Measurements from ENCODE around the gene SRSF6. TPM values are rescaled to one million over a fixed set of nuclear protein-coding genes. Genes with fewer than 3 reads are reported as not detected.

Gene SRSF6
- total RNA-seq, 4 donors from 2014 or later = 18.8 to 29.8 (median 21.0) TPM

- no peak for ATAC-seq
- peaks cover 11 to 31% of the 10 kb centered on the region in 2 donors for H3K4me1 ChIP-seq
These were observed 5.2 kb downstream of the SRSF6 start for GRCh38 chr20:43462660-43463526.

DNA sequence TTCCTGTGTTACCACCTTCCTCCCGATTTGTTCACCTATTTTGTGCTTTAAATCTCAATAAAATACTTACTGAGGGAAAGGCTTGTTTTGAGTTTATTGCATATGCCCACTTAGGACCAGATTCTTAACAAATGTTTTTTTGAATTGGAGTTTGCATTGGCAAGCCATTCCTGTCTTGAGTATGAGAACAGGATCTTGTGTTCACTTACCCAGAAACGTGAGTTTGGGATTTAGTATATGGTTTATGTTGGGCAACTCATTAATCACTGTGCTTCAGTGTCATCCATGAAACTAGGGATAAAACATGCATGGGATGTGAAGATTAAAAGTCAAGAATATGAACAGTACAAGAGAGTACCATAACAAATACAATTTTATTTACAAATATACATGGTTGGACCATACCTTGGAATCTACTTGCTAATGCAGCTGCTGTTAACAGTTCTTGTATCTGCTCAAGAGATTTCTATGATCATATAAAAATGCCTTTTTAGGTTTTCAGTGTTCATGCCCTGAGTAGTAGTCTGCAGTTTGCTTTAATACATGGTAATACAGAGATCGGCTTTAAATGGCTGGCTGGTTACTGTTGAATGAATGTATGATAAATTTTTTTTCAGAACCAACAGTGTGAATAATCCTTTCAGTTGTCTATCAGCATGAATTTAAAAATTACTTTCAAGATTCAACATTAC is 6.0 kb downstream of the SRSF6 start:
- no peak for TF ChIP-seq POLR2A (IDR thresholded peaks at IDR 0.05)
- TF ChIP-seq, protein P1, sequence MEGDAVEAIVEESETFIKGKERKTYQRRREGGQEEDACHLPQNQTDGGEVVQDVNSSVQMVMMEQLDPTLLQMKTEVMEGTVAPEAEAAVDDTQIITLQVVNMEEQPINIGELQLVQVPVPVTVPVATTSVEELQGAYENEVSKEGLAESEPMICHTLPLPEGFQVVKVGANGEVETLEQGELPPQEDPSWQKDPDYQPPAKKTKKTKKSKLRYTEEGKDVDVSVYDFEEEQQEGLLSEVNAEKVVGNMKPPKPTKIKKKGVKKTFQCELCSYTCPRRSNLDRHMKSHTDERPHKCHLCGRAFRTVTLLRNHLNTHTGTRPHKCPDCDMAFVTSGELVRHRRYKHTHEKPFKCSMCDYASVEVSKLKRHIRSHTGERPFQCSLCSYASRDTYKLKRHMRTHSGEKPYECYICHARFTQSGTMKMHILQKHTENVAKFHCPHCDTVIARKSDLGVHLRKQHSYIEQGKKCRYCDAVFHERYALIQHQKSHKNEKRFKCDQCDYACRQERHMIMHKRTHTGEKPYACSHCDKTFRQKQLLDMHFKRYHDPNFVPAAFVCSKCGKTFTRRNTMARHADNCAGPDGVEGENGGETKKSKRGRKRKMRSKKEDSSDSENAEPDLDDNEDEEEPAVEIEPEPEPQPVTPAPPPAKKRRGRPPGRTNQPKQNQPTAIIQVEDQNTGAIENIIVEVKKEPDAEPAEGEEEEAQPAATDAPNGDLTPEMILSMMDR (IDR thresholded peaks at IDR 0.05 in 4 of 5, conservative IDR thresholded peaks at IDR 0.05 in 1 of 5) = no peak
- ATAC-seq (no peak), DNase-seq (no peak)
- in situ Hi-C loops (cut with MboI; ENCODE audit: low sequenced_read_pairs in 4 of 4) (loop anchor here in 1 of 4 donors (25.0 kb wide), 1 partner anchor 749 kb away; the partner anchor contains the start of gene OSER1), intact Hi-C loops (cut with DNase I; ENCODE audit: low total_unique reads) (no loop called here)
- no peaks in the 10 kb centered on the region for H3K27me3 ChIP-seq
- H3K4me3 ChIP-seq = no peak overlapping the region
- peaks cover 2 to 77% of the 10 kb centered on the region in 2 donors for H3K36me3 ChIP-seq
- H3K9me3 ChIP-seq = no peaks in the 10 kb centered on the region
- no peak overlapping the region for H3K27ac ChIP-seq
- peaks cover 11 to 30% of the 10 kb centered on the region in 2 donors for H3K4me1 ChIP-seq

More at GRCh38 chr20:43462660-43463526, 5.2 kb downstream of the SRSF6 start:
- H3K36me3 ChIP-seq = peaks cover 2 to 71% of the 10 kb centered on the region in 2 donors
- intact Hi-C loops (cut with DNase I; ENCODE audit: low total_unique reads) (no loop called here), in situ Hi-C loops (cut with MboI; ENCODE audit: low sequenced_read_pairs in 4 of 4) (loop anchor here in 1 of 4 donors (25.0 kb wide), 1 partner anchor 749 kb away; the partner anchor contains the start of gene OSER1)
- no peaks in the 10 kb centered on the region for H3K27me3 ChIP-seq
- TF ChIP-seq POLR2A (IDR thresholded peaks at IDR 0.05) = no peak
- TF ChIP-seq, protein P1 (IDR thresholded peaks at IDR 0.05 in 4 of 5, conservative IDR thresholded peaks at IDR 0.05 in 1 of 5) = no peak
- H3K9me3 ChIP-seq = no peaks in the 10 kb centered on the region
- no peak for DNase-seq
- H3K27ac ChIP-seq = no peak overlapping the region
- no peak overlapping the region for H3K4me3 ChIP-seq

GRCh38 chr20:43464219-43464790 is 6.6 kb downstream of the SRSF6 start:
- in situ Hi-C loops (cut with MboI; ENCODE audit: low sequenced_read_pairs in 4 of 4) (loop anchor here in 1 of 4 donors (25.0 kb wide), 1 partner anchor 748 kb away; the partner anchor contains the start of gene OSER1), intact Hi-C loops (cut with DNase I; ENCODE audit: low total_unique reads) (no loop called here)
- TF ChIP-seq, protein P1 (IDR thresholded peaks at IDR 0.05 in 4 of 5, conservative IDR thresholded peaks at IDR 0.05 in 1 of 5) = no peak
- no peak for TF ChIP-seq POLR2A (IDR thresholded peaks at IDR 0.05)
- no peak for ATAC-seq
- no peak overlapping the region for H3K4me3 ChIP-seq
- H3K9me3 ChIP-seq = no peaks in the 10 kb centered on the region
- H3K27ac ChIP-seq = no peak overlapping the region
- peaks cover 2 to 78% of the 10 kb centered on the region in 2 donors for H3K36me3 ChIP-seq
- H3K4me1 ChIP-seq = peaks cover 5 to 23% of the 10 kb centered on the region in 2 donors
- no peaks in the 10 kb centered on the region for H3K27me3 ChIP-seq
- DNase-seq = no peak

GRCh38 chr20:43465625-43465943 is 7.9 kb downstream of the SRSF6 start:
- no peak overlapping the region for H3K4me3 ChIP-seq
- H3K36me3 ChIP-seq = peaks cover 2 to 70% of the 10 kb centered on the region in 2 donors
- H3K27me3 ChIP-seq = no peaks in the 10 kb centered on the region
- TF ChIP-seq, protein P1 (IDR thresholded peaks at IDR 0.05 in 4 of 5, conservative IDR thresholded peaks at IDR 0.05 in 1 of 5) = no peak
- no peak for TF ChIP-seq POLR2A (IDR thresholded peaks at IDR 0.05)
- DNase-seq = no peak
- ATAC-seq = no peak
- in situ Hi-C loops (cut with MboI; ENCODE audit: low sequenced_read_pairs in 4 of 4) (loop anchor here in 1 of 4 donors (25.0 kb wide), 1 partner anchor 747 kb away; the partner anchor contains the start of gene OSER1), intact Hi-C loops (cut with DNase I; ENCODE audit: low total_unique reads) (no loop called here)
- H3K4me1 ChIP-seq = peaks cover 0 to 19% of the 10 kb centered on the region in 2 donors
- H3K9me3 ChIP-seq = no peaks in the 10 kb centered on the region
- H3K27ac ChIP-seq = no peak overlapping the region
